HG03196 (cell line): Measurements from ENCODE around the gene ARHGEF17.

Source experiments
- ATAC-seq: cut with Tn5 transposase; IDR thresholded peaks from one replicate; pipeline ENCODE4 v1.9.1; 2021; ENCODE audit not compliant: unreplicated experiment

The ARHGEF17 gene

GRCh38 chr11:73391665-73392064 lies 83.6 kb downstream of the ARHGEF17 start:
- no peak for ATAC-seq

- ATAC-seq, result no peak
These were observed 84.3 kb downstream of the ARHGEF17 start for GRCh38 chr11:73392108-73393010.

GRCh38 chr11:73393011-73393380 lies 84.9 kb downstream of the ARHGEF17 start:
- ATAC-seq, result no peak

- ATAC-seq, result no peak
These were observed 85.7 kb downstream of the ARHGEF17 start for GRCh38 chr11:73393479-73394415.

- no peak for ATAC-seq
These were observed 86.6 kb downstream of the ARHGEF17 start for GRCh38 chr11:73394416-73395296.

GRCh38 chr11:73395297-73396208 lies 87.5 kb downstream of the ARHGEF17 start:
- ATAC-seq, result no peak

GRCh38 chr11:73396251-73396930 lies 88.3 kb downstream of the ARHGEF17 start:
- ATAC-seq, result no peak

- ATAC-seq, result no peak
These were observed 88.9 kb downstream of the ARHGEF17 start for GRCh38 chr11:73396985-73397384.

- ATAC-seq, result no peak
These were observed 89.5 kb downstream of the ARHGEF17 start for GRCh38 chr11:73397468-73398131.

GRCh38 chr11:73398132-73398526 lies 90.1 kb downstream of the ARHGEF17 start:
- ATAC-seq, result no peak

GRCh38 chr11:73398721-73399120 lies 90.6 kb downstream of the ARHGEF17 start:
- no peak for ATAC-seq

GRCh38 chr11:73399159-73399590 lies 91.1 kb downstream of the ARHGEF17 start:
- ATAC-seq, result no peak

- no peak for ATAC-seq
These were observed 91.6 kb downstream of the ARHGEF17 start for GRCh38 chr11:73399636-73400035.

- no peak for ATAC-seq
These were observed 92.2 kb downstream of the ARHGEF17 start for GRCh38 chr11:73400293-73400692.

- ATAC-seq, result no peak
These were observed 93.3 kb downstream of the ARHGEF17 start for GRCh38 chr11:73401217-73401923.

GRCh38 chr11:73401924-73402833 lies 94.1 kb downstream of the ARHGEF17 start:
- no peak for ATAC-seq

- ATAC-seq, result no peak
These were observed 94.7 kb downstream of the ARHGEF17 start for GRCh38 chr11:73402834-73403185.
